NCI-H1694 (cell line): ENCODE results near the gene CDYL.
"Not testable (repeated sequence)": the region's sequence is repeated elsewhere in the genome, so short reads cannot be mapped to it uniquely, and the experiment has no call there.

Experiments used
- DNase-seq: peaks from one replicate; lab custom pipeline; 2025; lab: John Stamatoyannopoulos, UW

Gene CDYL

GRCh38 chr6:5003604-5004372 is 227.6 kb downstream of the CDYL start, which contains the start of gene RPP40:
Gene RPP40 (minus strand): TSS chr6:5004037. CDS start chr6:5004002, 35 bp downstream.
- DNase-seq, result peak; percentile 85

- DNase-seq, result no peak
Measured at GRCh38 chr6:5004373-5005037, 228.3 kb downstream of the CDYL start.

- DNase-seq, result not testable (repeated sequence)
Measured at GRCh38 chr6:5005038-5005433, 228.8 kb downstream of the CDYL start.
